ENCODE data around the gene RDX. TPM values are rescaled to one million over a fixed set of nuclear protein-coding genes. Genes with fewer than 3 reads are reported as not detected.

The RDX gene
- total and polyA plus RNA-seq, 2 donors (not counting 1 experiment from before 2014, with no cell fraction given) = 52.7 to 93.1 TPM

DNA sequence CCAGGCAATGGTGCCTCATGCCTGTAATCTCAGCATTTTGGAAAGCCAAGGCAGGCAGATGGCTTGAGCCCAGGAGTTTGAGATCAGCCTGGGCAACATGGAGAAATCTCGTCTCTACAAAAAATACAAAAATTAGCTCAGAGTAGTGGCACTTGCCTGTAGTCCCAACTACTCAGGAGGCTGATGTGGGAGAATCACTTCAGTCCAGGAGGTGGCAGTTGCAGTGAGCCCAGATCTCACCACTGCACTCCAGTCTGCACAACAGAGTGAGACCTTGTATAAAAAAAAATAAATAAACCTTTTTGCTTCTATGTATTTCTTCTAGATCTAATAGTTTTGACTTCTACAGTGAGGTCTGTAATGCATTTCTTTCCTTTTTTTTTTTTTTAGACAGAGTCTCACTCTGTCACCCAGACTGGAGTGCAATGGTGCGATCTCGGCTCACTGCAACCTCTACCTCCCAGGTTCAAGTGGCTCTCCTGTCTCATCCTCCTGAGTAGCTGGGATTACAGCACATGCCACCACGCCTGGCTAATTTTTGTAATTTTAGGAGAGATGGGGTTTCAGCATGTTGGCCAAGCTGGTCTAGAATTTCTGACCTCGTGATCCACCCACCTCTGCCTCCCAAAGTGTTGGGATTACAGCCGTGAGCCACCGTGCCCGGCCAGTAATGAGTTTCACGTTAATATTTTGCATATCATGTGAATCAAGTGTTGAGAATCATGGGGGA lies 18.1 kb upstream of the RDX start:
- no peak overlapping the region for H3K4me3 ChIP-seq (replicated peaks in 1 of 4; ENCODE audit: control extremely low read depth in 1 of 4, insufficient read depth in 1 of 4, low read depth in 3 of 4, low read length in 4 of 4)
- no peak for DNase-seq (ENCODE audit: low read depth in 2 of 2)
- no peaks in the 10 kb centered on the region for H3K4me1 ChIP-seq (ENCODE audit: control insufficient read depth, extremely low read depth, insufficient read depth, low read length)
- H2AFZ ChIP-seq (ENCODE audit: low read length) = no peak overlapping the region
- no peaks in the 10 kb centered on the region for H3K27me3 ChIP-seq (ENCODE audit: control insufficient read depth, insufficient read depth, low read length)
- H3K27ac ChIP-seq (ENCODE audit: insufficient read depth, low read length) = no peak overlapping the region
- TF ChIP-seq EZH2 (IDR thresholded peaks at IDR 0.05; ENCODE audit: low read length, missing control alignments) = no peak
- TF ChIP-seq, protein P1, sequence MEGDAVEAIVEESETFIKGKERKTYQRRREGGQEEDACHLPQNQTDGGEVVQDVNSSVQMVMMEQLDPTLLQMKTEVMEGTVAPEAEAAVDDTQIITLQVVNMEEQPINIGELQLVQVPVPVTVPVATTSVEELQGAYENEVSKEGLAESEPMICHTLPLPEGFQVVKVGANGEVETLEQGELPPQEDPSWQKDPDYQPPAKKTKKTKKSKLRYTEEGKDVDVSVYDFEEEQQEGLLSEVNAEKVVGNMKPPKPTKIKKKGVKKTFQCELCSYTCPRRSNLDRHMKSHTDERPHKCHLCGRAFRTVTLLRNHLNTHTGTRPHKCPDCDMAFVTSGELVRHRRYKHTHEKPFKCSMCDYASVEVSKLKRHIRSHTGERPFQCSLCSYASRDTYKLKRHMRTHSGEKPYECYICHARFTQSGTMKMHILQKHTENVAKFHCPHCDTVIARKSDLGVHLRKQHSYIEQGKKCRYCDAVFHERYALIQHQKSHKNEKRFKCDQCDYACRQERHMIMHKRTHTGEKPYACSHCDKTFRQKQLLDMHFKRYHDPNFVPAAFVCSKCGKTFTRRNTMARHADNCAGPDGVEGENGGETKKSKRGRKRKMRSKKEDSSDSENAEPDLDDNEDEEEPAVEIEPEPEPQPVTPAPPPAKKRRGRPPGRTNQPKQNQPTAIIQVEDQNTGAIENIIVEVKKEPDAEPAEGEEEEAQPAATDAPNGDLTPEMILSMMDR (conservative IDR thresholded peaks at IDR 0.05 in 1 of 2, IDR thresholded peaks at IDR 0.05 in 1 of 2; ENCODE audit: low read depth in 1 of 2, low read length in 2 of 2) = no peak
- no peaks in the 10 kb centered on the region for H3K9me3 ChIP-seq (ENCODE audit: control insufficient read depth, insufficient read depth, low read depth, low read length)
- H4K20me1 ChIP-seq (ENCODE audit: control insufficient read depth, extremely low read depth, insufficient read depth, low read length) = no peaks in the 10 kb centered on the region
- no peak overlapping the region for H3K4me2 ChIP-seq (ENCODE audit: extremely low read depth, insufficient read depth, low read length)
- no peak overlapping the region for H3K9ac ChIP-seq (ENCODE audit: insufficient read depth, low read length)
- no peaks in the 10 kb centered on the region for H3K79me2 ChIP-seq (ENCODE audit: control insufficient read depth, insufficient read depth, low read length)
- H3K36me3 ChIP-seq (ENCODE audit: control insufficient read depth, insufficient read depth, low read length) = no peaks in the 10 kb centered on the region

GRCh38 chr11:110312670-110313069 lies 16.3 kb upstream of the RDX start:
- H2AFZ ChIP-seq (ENCODE audit: low read length) = no peak overlapping the region
- H3K4me1 ChIP-seq (ENCODE audit: control insufficient read depth, extremely low read depth, insufficient read depth, low read length) = no peaks in the 10 kb centered on the region
- H3K27me3 ChIP-seq (ENCODE audit: control insufficient read depth, insufficient read depth, low read length) = no peaks in the 10 kb centered on the region
- no peak overlapping the region for H3K4me2 ChIP-seq (ENCODE audit: extremely low read depth, insufficient read depth, low read length)
- no peak for DNase-seq (ENCODE audit: low read depth in 2 of 2)
- H3K4me3 ChIP-seq (replicated peaks in 1 of 4; ENCODE audit: control extremely low read depth in 1 of 4, insufficient read depth in 1 of 4, low read depth in 3 of 4, low read length in 4 of 4) = no peak overlapping the region
- TF ChIP-seq, protein P1 (conservative IDR thresholded peaks at IDR 0.05 in 1 of 2, IDR thresholded peaks at IDR 0.05 in 1 of 2; ENCODE audit: low read depth in 1 of 2, low read length in 2 of 2) = no peak
- no peak for TF ChIP-seq EZH2 (IDR thresholded peaks at IDR 0.05; ENCODE audit: low read length, missing control alignments)
- H3K27ac ChIP-seq (ENCODE audit: insufficient read depth, low read length) = no peak overlapping the region
- no peaks in the 10 kb centered on the region for H3K36me3 ChIP-seq (ENCODE audit: control insufficient read depth, insufficient read depth, low read length)
- no peaks in the 10 kb centered on the region for H4K20me1 ChIP-seq (ENCODE audit: control insufficient read depth, extremely low read depth, insufficient read depth, low read length)
- no peaks in the 10 kb centered on the region for H3K9me3 ChIP-seq (ENCODE audit: control insufficient read depth, insufficient read depth, low read depth, low read length)
- H3K9ac ChIP-seq (ENCODE audit: insufficient read depth, low read length) = no peak overlapping the region
- H3K79me2 ChIP-seq (ENCODE audit: control insufficient read depth, insufficient read depth, low read length) = no peaks in the 10 kb centered on the region

- Histone ChIP-seq H3K79me2 (ENCODE audit: control insufficient read depth, insufficient read depth, low read length) (no peaks in the 10 kb centered on the region), H2AFZ (ENCODE audit: low read length) (no peak overlapping the region), H3K4me1 (ENCODE audit: control insufficient read depth, extremely low read depth, insufficient read depth, low read length) (no peaks in the 10 kb centered on the region), H3K36me3 (ENCODE audit: control insufficient read depth, insufficient read depth, low read length) (no peaks in the 10 kb centered on the region), H3K9ac (ENCODE audit: insufficient read depth, low read length) (no peak overlapping the region), H3K4me2 (ENCODE audit: extremely low read depth, insufficient read depth, low read length) (no peak overlapping the region), H4K20me1 (ENCODE audit: control insufficient read depth, extremely low read depth, insufficient read depth, low read length) (no peaks in the 10 kb centered on the region), H3K27ac (ENCODE audit: insufficient read depth, low read length) (no peak overlapping the region), H3K9me3 (ENCODE audit: control insufficient read depth, insufficient read depth, low read depth, low read length) (no peaks in the 10 kb centered on the region), H3K4me3 (replicated peaks in 1 of 4; ENCODE audit: control extremely low read depth in 1 of 4, insufficient read depth in 1 of 4, low read depth in 3 of 4, low read length in 4 of 4) (no peak overlapping the region), H3K27me3 (ENCODE audit: control insufficient read depth, insufficient read depth, low read length) (no peaks in the 10 kb centered on the region)
- DNase-seq (ENCODE audit: low read depth in 2 of 2) = peak; percentile 55 to 74
- TF ChIP-seq, protein P1 (conservative IDR thresholded peaks at IDR 0.05 in 1 of 2, IDR thresholded peaks at IDR 0.05 in 1 of 2; ENCODE audit: low read depth in 1 of 2, low read length in 2 of 2) = no peak
- no peak for TF ChIP-seq EZH2 (IDR thresholded peaks at IDR 0.05; ENCODE audit: low read length, missing control alignments)
Observed at GRCh38 chr11:110311783-110312579, 15.6 kb upstream of the RDX start.

All from fibroblast of lung (primary cell).